ENCODE data around the gene FHIT.

FHIT gene

DNA sequence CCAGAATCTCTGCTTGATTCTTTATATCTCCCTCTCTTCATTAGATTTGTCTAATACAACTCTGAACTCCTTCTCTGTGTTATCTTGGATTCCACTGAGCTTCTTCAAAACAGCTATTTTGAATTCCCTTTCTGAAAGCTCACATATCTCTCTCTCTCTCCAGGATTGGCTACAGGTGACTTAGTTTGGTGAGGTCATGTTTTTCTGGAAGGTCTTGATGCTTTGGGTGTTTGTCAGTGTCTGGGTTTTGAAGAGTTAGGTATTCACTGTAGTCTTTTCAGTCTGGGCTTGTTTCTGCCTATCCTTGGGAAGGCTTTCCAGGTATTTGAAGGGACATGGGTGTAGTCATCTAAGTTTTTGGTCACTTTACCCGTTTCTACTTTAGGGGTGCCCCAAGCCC lies 781.8 kb downstream of the FHIT start:
- no peak for DNase-seq (ENCODE audit: low read depth)

DNA sequence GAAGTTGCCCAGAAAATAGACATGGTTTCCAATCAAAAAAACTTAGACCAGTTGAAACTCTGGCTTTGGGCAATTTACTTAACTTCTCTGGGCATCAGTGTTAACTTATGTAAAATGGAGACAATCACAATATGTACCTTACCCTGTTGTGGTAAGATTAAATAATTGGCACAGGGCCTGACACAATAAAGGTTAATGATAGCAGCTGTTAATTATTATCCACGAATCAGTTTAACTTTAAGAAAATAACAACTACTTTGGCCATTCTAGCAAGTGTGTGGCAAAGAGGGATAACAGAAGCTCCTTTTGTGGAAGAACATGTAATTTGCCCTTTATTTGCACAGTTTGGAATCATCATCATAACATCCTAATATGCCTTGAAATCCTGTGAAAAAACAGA lies 787.6 kb downstream of the FHIT start:
- no peak for DNase-seq (ENCODE audit: low read depth)

DNA sequence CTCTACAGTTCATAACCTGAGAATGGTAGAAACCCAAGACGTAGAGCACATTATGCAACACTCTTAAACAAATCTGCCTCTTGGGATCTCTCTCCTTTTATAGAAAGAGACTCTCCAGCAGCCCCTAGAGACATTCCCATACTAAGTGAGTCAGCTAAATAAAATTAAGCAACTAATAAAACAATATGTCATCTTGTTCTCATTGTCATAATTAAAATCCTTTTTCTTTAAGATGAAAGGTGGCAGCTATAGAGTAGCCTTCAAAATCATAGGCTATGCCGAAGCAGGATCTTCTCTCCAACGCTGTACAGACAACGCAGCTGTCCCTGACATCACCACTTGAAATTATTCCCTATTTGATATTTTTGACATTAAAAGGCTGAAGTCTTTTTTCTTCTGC lies 790.0 kb downstream of the FHIT start:
- DNase-seq (ENCODE audit: low read depth): no peak

DNA sequence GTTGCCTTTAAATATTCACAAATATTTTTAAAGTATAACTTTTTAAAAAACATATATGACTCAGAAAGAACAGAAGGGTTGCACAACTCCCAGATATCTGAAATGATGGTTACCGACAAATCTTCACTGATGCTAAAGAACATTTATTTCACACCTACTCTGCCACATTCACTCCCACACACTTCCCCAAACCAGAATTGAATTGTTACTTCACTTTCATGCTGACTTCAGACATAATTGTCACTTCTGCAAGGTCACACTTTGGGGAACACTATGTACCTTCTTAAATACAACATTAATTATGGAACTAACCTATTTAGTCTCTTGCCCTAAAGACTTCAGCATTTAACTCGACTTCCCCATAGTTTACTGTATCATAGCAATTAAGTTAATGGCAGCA lies 795.1 kb downstream of the FHIT start:
- DNase-seq (ENCODE audit: low read depth): no peak

DNA sequence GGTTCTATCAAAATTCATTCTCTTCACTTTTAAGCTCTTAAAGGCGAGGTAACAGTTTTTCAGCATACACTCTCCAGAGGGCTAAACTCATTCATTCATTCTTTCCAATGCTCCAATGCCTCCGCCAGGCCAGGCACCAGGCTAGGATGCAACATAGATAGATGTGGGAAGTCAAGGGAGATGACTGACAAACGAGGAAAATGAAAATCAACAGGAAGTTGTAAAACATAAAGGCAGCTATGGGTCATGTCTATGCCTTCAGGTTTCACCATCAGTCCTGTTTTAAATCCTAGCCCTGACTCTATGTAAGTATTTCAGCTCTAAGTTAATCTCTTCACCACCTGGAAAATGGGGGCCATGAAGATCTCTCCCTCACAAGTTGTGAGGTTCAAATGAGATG lies 797.9 kb downstream of the FHIT start:
- DNase-seq (ENCODE audit: low read depth): no peak

DNA sequence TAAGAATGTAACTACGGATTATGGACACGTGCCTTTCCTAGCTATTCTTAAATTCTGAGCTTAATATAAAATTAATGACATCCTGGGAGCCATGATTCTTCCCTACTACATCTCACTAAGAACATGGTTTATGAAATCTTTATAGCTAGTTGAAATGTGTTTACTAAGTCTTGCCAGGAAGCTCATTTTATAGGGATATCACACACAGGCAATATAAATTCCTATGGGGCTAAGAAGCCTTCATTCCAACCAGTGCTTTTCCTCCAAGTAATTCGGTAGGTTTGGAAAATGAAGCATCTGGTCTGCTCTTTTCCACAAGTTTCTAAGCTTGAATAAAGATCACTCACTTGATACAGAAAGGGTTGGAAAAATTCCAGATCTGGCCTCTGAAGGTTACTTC lies 802.6 kb downstream of the FHIT start:
- DNase-seq (ENCODE audit: low read depth): no peak

DNA sequence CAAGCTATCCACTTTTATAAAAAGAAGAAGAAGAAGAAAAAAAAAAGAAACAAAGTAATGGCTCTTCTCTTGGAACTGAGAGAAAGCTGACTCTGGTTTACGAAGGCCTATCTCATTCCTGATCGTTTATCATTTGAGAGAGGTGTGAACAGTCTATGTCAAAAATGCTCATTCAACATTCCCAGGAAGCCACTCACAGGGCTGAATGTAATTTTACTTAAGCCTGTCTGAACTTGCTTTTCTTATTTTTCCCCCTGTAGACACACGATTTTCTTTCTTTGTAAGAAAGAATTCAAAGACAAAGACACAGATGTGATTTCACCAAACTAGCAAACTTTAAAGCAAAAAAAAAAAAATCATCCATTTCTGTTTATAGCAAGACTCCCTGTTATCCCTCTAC lies 805.8 kb downstream of the FHIT start:
- no peak for DNase-seq (ENCODE audit: low read depth)

DNA sequence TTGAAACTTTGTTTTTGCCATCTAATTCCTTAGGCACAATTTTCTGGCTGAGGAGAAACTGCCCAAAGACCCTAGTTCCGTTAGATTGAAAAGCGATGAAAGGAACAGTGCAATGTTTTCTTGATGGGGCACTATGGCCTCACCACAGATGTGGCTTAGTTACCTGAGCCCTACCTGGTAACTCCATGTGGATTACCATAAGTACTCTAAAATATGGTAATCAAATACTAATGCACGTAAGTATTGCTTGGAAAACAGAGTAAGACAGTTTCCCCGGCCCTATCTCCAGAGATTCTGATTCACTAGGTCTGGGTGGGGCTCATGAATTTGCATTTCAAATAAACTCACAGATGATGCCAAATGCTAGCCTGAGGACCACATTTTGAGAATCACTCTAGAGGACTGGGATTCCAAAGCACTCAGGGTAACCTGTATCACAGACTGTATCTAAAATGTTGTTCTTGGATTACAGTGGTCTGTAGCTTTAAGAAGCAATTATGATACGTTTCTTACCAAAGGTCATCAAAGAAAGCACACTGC lies 806.3 kb downstream of the FHIT start:
- DNase-seq (ENCODE audit: low read depth): no peak

DNA sequence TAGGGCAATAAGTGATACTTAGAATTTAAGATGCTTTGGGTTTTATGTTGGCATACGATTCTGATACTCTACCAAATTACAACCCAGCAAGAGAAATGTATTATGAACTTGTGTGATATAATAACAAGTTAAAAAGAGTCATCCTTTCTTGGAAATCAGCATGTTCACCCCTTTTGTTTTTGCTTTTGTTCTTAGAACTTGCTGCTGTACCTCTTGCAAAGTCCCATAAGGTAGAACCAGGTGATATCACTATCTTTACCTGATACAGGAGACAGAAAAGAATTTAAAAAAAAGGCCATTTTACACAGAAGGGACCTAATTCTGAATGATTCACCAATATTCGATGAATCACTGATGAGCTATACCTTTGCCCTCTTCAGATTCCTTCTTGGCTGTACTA lies 810.4 kb downstream of the FHIT start:
- DNase-seq (ENCODE audit: low read depth): no peak

DNA sequence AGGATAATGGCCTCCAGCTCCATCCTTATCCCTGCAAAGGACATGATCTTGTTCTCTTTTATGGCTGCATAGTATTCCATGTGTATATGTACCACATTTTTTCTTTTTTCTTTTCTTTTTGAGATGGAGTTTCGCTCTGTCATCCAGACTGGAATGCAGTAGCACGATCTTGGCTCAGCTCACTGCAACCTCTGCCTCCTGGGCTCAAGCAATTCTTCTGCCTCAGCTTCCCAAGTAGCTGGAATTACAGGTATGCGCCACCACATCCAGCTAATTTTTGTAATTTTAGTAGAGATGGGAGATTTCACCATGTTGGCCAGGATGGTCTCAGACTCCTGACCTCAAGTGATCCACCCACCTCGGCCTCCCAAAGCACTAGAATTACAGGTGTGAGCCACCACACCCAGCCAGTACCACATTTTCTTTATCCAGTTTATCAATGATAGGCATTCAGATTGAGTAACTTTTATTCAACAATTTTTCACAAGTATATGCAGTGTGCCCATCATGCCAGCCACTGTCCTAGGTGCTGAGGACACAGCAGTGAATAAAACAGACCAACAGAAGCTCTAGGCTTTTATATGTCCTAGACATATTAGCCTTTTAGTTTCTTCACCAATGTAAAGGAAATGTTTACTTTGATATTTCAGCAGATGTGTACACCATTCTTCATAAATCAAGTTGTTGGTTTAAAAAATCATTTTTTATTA lies 815.2 kb downstream of the FHIT start:
- no peak for DNase-seq (ENCODE audit: low read depth)

DNA sequence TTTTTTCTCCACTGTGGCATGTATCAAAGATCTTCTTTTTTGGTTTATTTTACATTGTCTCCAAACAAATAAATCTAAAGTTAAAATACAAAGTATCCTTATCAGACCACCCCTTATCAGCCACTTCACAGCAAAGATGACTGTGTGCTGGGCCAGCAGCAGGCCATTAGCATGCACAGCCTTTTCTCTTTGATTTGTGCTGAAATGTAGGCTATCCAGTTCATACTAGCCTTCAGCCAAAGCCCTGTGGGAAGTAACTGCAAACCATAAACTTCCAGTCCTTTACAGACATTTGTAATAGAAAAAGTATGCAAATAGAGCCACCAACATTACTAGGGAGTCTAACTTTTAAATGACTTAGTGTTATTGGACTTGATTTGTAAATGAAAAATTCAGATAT lies 816.3 kb downstream of the FHIT start:
- no peak for DNase-seq (ENCODE audit: low read depth)

DNA sequence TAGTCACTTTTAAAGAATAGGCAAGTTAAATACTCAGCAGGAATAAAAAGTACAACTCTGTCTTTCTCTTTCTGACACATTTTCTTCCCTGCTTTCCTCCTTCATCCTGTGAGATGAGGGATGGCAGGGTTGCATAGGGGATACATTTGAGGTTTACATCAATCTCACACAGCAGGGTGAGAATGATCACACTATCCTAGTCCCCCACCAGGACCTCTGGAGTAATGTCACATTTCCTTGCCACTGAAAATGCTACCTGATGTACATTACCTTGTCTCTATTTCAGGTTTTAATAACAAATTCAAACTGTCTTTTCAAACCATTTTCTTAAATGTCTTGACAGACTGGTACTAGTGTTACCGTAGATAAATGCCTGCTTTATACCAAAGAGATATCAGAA lies 816.9 kb downstream of the FHIT start:
- no peak for DNase-seq (ENCODE audit: low read depth)

DNA sequence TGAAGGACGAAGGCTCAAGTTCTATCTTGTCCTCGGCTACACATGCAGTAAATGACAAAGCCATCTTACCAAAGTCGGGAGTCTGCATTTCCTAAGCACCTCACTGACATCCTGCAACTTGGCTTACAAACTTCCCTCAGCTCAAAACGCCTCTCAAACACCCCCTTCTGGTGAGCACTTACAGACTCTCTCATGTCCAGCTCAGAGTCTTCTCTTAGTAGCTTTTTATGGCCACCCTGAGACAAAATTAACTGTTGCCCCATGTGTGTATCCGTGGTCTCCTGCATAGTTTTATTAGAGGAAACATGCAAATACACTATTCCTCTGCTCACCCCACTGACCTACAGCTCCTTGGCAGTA lies 819.7 kb downstream of the FHIT start:
- no peak for DNase-seq (ENCODE audit: low read depth)

DNA sequence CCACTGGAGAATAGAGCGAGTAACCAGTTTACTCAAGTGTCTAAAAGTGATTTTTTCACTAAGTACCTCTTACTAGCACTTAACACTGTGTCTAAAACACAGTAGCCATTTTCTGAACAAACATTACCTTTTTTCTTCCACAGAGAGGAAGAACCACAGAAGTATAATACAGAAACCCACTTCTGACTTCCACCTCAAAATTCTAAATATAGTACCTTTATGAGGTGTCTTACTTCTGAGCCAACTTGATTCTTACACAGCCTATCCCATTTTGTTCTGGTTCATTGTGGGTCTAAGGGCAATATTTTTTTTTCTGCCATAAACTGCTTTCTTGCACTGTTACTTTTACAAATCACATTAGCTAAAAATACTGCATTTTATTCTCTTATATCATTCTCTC lies 821.0 kb downstream of the FHIT start:
- DNase-seq (ENCODE audit: low read depth): no peak

DNA sequence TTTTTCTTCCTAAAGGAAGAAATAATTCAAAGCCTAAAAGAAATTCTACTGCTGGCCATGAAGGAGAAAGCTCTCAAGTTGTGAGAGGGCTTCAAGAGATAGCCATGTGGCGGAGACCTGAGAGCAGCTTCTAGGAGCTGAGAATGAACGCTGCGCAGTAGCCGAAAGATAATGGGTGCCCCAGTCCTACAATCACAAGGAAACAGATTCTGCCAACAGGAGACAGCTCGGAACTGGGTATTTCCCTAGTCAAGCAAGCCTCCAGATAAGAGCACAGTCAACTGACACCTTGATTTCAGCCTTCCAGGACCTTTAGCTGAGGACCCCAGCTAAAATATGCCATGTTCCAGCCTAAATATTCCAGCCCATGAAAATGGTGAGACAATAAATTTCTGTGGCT lies 824.1 kb downstream of the FHIT start:
- no peak for DNase-seq (ENCODE audit: low read depth)

DNA sequence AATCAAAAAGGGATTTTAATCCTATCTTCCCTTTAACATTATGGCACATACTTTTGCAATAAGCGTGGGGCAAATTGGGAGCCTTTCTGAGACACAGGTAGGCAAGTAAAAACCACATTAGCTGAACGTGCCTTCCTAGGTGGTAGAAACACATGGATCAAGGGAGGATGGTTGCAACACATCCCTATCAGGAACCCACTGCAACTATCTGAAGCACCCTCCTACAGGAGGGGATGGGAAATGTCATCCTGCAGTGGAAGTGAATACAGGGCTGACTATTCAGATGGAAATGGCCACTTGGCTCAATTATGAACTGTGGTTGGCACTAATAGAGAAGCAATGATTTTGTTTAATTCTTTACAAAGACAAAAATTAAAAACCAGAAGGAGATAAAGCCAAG lies 826.3 kb downstream of the FHIT start:
- DNase-seq (ENCODE audit: low read depth): no peak

DNA sequence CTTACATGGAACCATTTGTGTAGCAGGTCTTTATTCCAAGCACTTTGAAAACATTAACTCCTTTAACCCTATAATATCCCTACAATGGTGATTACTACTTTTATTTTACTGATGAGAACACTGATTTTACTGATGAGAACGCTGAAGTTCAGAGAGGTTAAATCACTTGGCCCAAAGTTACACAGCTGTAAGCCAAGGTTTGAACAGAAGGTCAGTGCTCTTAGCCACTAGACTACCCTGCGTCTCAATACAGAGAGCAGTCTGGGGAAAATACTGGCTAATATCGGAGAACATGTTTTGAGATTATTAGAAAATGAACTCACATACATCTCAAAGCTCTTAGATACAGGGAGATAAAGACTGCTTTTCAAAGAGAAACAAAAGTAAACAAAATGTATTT lies 827.2 kb downstream of the FHIT start:
- no peak for DNase-seq (ENCODE audit: low read depth)

DNA sequence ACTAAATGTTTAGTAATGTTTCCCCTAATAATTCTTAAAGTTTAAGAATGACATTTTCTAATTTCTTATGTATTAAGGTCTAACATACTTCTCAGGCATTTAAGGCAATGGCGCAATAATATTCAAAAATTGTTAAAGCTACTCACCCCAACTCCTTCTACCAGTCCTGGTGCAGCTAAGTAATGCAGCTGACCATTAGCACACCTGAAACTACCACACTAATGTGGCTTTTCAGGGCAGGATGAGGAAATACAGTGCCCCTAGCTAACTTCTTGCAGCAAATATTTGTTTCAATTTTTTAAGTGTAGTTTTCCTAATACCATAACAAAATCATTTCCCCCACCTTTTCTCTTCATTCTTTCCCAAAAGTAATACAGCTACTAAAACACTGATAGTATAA lies 827.7 kb downstream of the FHIT start:
- no peak for DNase-seq (ENCODE audit: low read depth)

DNA sequence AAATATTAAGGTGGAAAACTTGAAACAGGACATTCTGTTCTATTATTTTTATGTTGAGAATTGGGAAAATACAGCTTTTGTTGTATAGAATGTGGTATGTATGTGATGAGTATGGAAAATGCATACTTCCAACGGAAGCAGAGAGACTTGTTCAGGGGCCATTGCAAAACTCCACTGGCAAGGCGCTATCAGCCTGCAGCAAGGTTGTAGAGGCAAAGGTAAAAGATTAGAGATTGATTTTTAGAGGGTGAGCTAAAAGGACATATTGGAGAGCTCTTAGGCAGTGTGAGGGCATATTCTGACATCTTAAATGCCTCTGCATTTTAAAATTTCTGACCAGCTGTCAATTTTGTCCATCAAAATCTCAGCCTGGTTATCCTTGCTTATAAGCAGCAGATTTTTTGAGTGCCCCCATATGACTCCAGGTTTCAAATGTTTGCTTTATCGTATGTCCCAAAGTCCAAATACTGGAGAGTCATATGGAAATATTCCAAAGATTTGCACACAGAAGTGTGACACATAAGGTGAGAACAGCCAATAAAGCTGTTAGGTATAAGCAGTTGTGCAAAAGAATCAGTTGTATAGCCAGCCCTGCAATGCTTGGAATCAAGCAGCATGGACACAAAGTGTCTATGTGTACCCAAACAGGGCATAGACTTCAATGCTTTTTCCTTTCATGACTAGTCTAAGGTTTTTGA lies 829.4 kb downstream of the FHIT start:
- DNase-seq (ENCODE audit: low read depth): no peak

DNA sequence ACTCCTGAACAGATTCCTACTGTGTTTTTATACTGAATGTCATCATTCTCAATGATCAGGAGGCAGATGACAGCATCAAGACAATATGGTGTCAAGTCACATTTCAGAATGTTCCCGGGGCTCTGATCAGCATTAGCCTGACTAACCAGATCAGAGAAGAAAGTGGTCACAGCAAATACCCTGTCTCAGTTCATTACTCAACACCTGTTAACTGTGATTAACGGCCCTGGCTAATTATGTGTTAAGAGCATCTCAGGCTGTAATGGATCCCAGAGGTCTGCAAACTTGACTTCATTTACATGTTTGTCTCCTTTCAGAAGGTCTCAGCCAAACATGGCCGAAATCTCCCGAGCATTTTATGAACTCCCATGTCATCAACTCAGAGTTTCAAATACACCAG lies 833.7 kb downstream of the FHIT start:
- no peak for DNase-seq (ENCODE audit: low read depth)

DNA sequence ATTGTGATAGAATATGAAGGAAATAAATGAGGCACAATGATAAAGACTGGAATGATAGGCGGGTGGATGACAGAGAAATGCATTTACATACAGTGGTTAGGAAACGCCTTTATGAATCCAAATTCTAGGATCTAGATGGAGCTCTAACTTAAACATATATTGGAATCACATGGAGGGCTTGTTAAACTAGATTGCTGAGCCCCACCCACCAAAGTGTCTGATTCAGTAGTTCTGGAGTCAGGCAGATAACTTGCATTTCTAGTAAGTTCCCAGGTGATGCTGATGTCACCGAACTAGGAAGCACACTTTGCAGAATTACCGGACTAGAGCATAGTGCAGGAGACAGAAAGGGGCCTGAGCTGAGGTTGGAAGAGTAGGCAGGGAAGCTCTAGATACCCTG lies 837.2 kb downstream of the FHIT start:
- no peak for DNase-seq (ENCODE audit: low read depth)

DNA sequence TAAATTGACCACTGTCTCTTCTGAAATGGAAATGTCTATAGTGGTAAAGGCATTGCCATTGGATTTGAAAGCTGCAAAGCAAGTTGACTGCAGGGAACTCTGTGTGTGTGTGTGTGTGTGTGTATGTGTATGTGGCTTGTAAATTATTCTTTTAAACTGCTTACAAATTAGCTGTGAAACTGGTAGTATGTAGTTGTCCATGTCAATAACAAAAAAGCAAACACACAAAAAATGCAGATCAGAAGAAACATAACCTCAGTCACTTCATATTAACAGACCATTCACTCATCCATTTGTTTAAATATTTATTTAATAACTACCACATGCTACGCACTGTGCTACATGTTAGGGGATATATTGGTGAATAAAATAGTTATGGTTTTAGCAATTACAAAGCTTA lies 837.7 kb downstream of the FHIT start:
- no peak for DNase-seq (ENCODE audit: low read depth)

DNA sequence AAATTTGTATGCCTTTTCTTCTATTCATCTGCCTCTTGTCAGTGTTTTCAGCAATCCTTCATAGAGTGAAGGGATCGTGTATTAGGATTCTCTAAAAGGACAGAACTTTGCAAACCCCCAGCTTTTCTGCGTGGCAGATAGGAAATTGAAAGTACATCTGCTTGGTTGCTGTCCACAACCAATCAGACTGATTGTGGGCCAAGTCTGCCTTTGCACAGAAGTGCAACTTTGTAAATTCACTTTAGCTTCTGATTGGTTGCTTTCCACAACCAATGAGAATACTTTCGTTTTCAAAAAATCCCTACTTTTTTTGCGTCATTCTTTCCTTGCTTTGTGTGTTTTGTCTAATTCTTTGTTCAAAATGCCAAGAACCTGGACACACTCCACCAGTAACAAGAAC lies 847.4 kb downstream of the FHIT start:
- DNase-seq (ENCODE audit: low read depth): no peak

DNA sequence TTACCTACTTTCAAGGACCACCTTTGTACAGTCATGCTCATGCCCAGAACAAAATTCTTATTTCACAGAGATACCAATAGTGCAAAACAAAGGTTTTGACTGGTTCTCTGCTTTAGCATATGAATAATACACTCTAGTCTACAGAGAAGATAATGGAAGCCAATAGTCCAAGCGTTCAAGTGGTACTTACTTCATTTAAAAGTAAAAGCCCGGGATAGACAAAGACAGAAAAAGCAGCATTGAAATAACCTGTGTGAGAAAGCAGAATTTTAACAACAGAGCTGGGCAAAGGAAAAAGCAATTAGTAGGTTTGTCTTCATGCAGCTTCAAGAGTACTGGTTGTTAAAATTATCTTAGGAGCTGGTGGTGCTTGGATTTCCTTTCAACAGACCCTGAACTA lies 848.3 kb downstream of the FHIT start:
- DNase-seq (ENCODE audit: low read depth): no peak

All from ELR (cell line).